ENCODE results near the gene MEF2A.

GRCh38 chr15:99709243-99709986 is 143.6 kb downstream of the MEF2A start:
- TF ChIP-seq, protein P1, sequence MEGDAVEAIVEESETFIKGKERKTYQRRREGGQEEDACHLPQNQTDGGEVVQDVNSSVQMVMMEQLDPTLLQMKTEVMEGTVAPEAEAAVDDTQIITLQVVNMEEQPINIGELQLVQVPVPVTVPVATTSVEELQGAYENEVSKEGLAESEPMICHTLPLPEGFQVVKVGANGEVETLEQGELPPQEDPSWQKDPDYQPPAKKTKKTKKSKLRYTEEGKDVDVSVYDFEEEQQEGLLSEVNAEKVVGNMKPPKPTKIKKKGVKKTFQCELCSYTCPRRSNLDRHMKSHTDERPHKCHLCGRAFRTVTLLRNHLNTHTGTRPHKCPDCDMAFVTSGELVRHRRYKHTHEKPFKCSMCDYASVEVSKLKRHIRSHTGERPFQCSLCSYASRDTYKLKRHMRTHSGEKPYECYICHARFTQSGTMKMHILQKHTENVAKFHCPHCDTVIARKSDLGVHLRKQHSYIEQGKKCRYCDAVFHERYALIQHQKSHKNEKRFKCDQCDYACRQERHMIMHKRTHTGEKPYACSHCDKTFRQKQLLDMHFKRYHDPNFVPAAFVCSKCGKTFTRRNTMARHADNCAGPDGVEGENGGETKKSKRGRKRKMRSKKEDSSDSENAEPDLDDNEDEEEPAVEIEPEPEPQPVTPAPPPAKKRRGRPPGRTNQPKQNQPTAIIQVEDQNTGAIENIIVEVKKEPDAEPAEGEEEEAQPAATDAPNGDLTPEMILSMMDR (IDR thresholded peaks at IDR 0.05), result no peak
- TF ChIP-seq POLR2A (IDR thresholded peaks at IDR 0.05), result no peak

All from body of pancreas (tissue), 4 donors.